Large intestine (tissue), 12 donors: ENCODE measurements around the gene SLC11A1. TPM values are rescaled to one million over a fixed set of nuclear protein-coding genes. Genes with fewer than 3 reads are reported as not detected.

Experiments used
- DNase-seq, 2 donors: peaks; one replicate each; pipeline versions ENCODE4 v3.0.0 to v3.0.0-alpha.2; 2013
- H3K27ac ChIP-seq: one replicate; pipeline ENCODE4 v1.5.1; 2013; ENCODE audit warnings: low read length
- H3K27me3 ChIP-seq: 2 replicates; pipeline ENCODE4 v1.6.1; 2013; ENCODE audit warnings: low read length; ENCODE audit not compliant: control insufficient read depth, insufficient read depth
- H3K36me3 ChIP-seq: 2 replicates; pipeline ENCODE4 v1.6.1; 2013; ENCODE audit warnings: low read length; ENCODE audit not compliant: control insufficient read depth, insufficient read depth
- H3K4me1 ChIP-seq: one replicate; pipeline ENCODE4 v1.6.1; 2013; ENCODE audit warnings: low read length; ENCODE audit not compliant: control insufficient read depth, insufficient read depth
- H3K4me3 ChIP-seq: one replicate; pipeline ENCODE4 v1.5.1; 2013; ENCODE audit warnings: low read length
- H3K9me3 ChIP-seq: one replicate; pipeline ENCODE4 v1.6.1; 2013; ENCODE audit warnings: mild to moderate bottlenecking, low read depth, low read length, moderate library complexity; ENCODE audit not compliant: control insufficient read depth
- WGBS: methylation state at CpG from one replicate; pipeline ENCODE4 v1.1.5; 2013; ENCODE audit warnings: low lambda C conversion rate; ENCODE audit not compliant: insufficient coverage; 5-methylcytosine and 5-hydroxymethylcytosine counted together
- long read RNA-seq, 11 donors: transcript quantifications; one replicate each; lab custom pipeline, GENCODE V29; 2026
- polyA plus RNA-seq: library from polyadenylated mRNA; unstranded; fragments of 120-200 nt; gene quantifications from one replicate; pipeline ENCODE4 v1.2.1, GENCODE V29; 2013

SLC11A1 gene
- 0.84 TPM for polyA plus RNA-seq
- long read RNA-seq, donor 1 = 0 reads
- long read RNA-seq, donor 2 = 0 reads
- long read RNA-seq, donor 3 = 0 reads
- long read RNA-seq, donor 4 = 0 reads
- long read RNA-seq, donor 5 = 0 reads
- long read RNA-seq, donor 6 = 0 reads
- long read RNA-seq, donor 7 = 0 reads
- long read RNA-seq, donor 8 = 0 reads
- long read RNA-seq, donor 9 = 0 reads
- long read RNA-seq, donor 10 = 0 reads
- long read RNA-seq, donor 11 = 0 reads

GRCh38 chr2:218381916-218382366, at the start of gene SLC11A1:
Gene SLC11A1 (plus strand): TSS chr2:218382273. CDS start chr2:218382369, 96 bp downstream.
- H3K27me3 ChIP-seq = no peaks in the 10 kb centered on the region
- no peak within 1 kb of the TSS for H3K4me3 ChIP-seq
- H3K9me3 ChIP-seq = no peaks in the 10 kb centered on the region
- H3K27ac ChIP-seq = no peak within 1 kb of the TSS
- H3K4me1 ChIP-seq = no peaks in the 10 kb centered on the region
- no CpG with 5 or more reads among the region's 13 CpGs for WGBS
- DNase-seq = peak in 1 of 2 donors; percentile 2
- no peaks in the 10 kb centered on the region for H3K36me3 ChIP-seq

- no peak for DNase-seq
- H3K27me3 ChIP-seq = no peaks in the 10 kb centered on the region
- H3K36me3 ChIP-seq = peaks cover 9% of the 10 kb centered on the region
- H3K9me3 ChIP-seq = no peaks in the 10 kb centered on the region
- no CpG with 5 or more reads among the region's 1 CpG for WGBS
- peaks cover 24% of the 10 kb centered on the region for H3K4me1 ChIP-seq
- no peak overlapping the region for H3K27ac ChIP-seq
- H3K4me3 ChIP-seq = no peak overlapping the region
These were observed 49.8 kb upstream of the SLC11A1 start for GRCh38 chr2:218332288-218332687.

- peaks cover 16% of the 10 kb centered on the region for H3K4me1 ChIP-seq
- WGBS = no CpG with 5 or more reads among the region's 16 CpGs
These were observed 49.0 kb upstream of the SLC11A1 start for GRCh38 chr2:218332920-218333645.

GRCh38 chr2:218334531-218334930, 47.5 kb upstream of the SLC11A1 start:
- WGBS = no CpG with 5 or more reads among the region's 3 CpGs
- H3K4me1 ChIP-seq = peaks cover 8% of the 10 kb centered on the region
- no peak overlapping the region for H3K4me3 ChIP-seq
- no peaks in the 10 kb centered on the region for H3K27me3 ChIP-seq
- H3K36me3 ChIP-seq = peaks cover 4% of the 10 kb centered on the region
- no peak for DNase-seq
- no peak overlapping the region for H3K27ac ChIP-seq
- no peaks in the 10 kb centered on the region for H3K9me3 ChIP-seq

More at GRCh38 chr2:218332920-218333645, 49.0 kb upstream of the SLC11A1 start:
- Histone ChIP-seq H3K27ac (no peak overlapping the region), H3K27me3 (no peaks in the 10 kb centered on the region), H3K9me3 (no peaks in the 10 kb centered on the region), H3K36me3 (peaks cover 9% of the 10 kb centered on the region), H3K4me3 (no peak overlapping the region)
- DNase-seq = no peak

- Histone ChIP-seq H3K4me3 (no peak overlapping the region), H3K36me3 (peaks cover 49% of the 10 kb centered on the region), H3K27ac (no peak overlapping the region), H3K27me3 (no peaks in the 10 kb centered on the region), H3K9me3 (no peaks in the 10 kb centered on the region), H3K4me1 (no peaks in the 10 kb centered on the region)
- no CpG with 5 or more reads among the region's 9 CpGs for WGBS
- DNase-seq = no peak
These were observed 41.4 kb upstream of the SLC11A1 start for GRCh38 chr2:218340656-218341055.

GRCh38 chr2:218341381-218341780, 40.7 kb upstream of the SLC11A1 start:
- H3K36me3 ChIP-seq = peaks cover 56% of the 10 kb centered on the region
- H3K4me3 ChIP-seq = no peak overlapping the region
- no CpG with 5 or more reads among the region's 8 CpGs for WGBS
- no peaks in the 10 kb centered on the region for H3K27me3 ChIP-seq
- no peak for DNase-seq
- H3K9me3 ChIP-seq = no peaks in the 10 kb centered on the region
- no peaks in the 10 kb centered on the region for H3K4me1 ChIP-seq
- no peak overlapping the region for H3K27ac ChIP-seq

- WGBS = 80% methylated on average over 1 of the region's 5 CpGs
- Histone ChIP-seq H3K9me3 (no peaks in the 10 kb centered on the region), H3K27ac (no peak overlapping the region), H3K4me1 (no peaks in the 10 kb centered on the region), H3K4me3 (no peak overlapping the region), H3K27me3 (no peaks in the 10 kb centered on the region), H3K36me3 (peaks cover 59% of the 10 kb centered on the region)
- no peak for DNase-seq
These were observed 39.2 kb upstream of the SLC11A1 start for GRCh38 chr2:218342837-218343236.

GRCh38 chr2:218343591-218343990, 38.5 kb upstream of the SLC11A1 start:
- Histone ChIP-seq H3K27ac (no peak overlapping the region), H3K27me3 (no peaks in the 10 kb centered on the region), H3K9me3 (no peaks in the 10 kb centered on the region), H3K4me1 (no peaks in the 10 kb centered on the region), H3K4me3 (no peak overlapping the region), H3K36me3 (peaks cover 59% of the 10 kb centered on the region)
- no peak for DNase-seq
- WGBS = no CpG with 5 or more reads among the region's 3 CpGs

- no peaks in the 10 kb centered on the region for H3K27me3 ChIP-seq
- peaks cover 59% of the 10 kb centered on the region for H3K36me3 ChIP-seq
- H3K9me3 ChIP-seq = no peaks in the 10 kb centered on the region
- H3K4me3 ChIP-seq = no peak overlapping the region
- H3K4me1 ChIP-seq = no peaks in the 10 kb centered on the region
- no peak overlapping the region for H3K27ac ChIP-seq
- no peak for DNase-seq
- WGBS = no CpG with 5 or more reads among the region's 12 CpGs
These were observed 37.9 kb upstream of the SLC11A1 start for GRCh38 chr2:218344090-218344754.

GRCh38 chr2:218344755-218345417, 37.2 kb upstream of the SLC11A1 start:
- H3K4me1 ChIP-seq = no peaks in the 10 kb centered on the region
- no peak overlapping the region for H3K27ac ChIP-seq
- H3K27me3 ChIP-seq = no peaks in the 10 kb centered on the region
- DNase-seq = no peak
- WGBS = no CpG with 5 or more reads among the region's 22 CpGs
- no peaks in the 10 kb centered on the region for H3K9me3 ChIP-seq
- no peak overlapping the region for H3K4me3 ChIP-seq
- H3K36me3 ChIP-seq = peaks cover 58% of the 10 kb centered on the region
